Activated T-helper 17 cell treated with anti-CD3 and anti-CD28 coated beads, Interleukin-2, amount 50 U/mL, for 72 hours (primary cell): ENCODE results near the gene AKR1B1. TPM values are rescaled to one million over a fixed set of nuclear protein-coding genes. Genes with fewer than 3 reads are reported as not detected.

Experiments used
- ATAC-seq: fragments of 150-1000 bp; cut with Tn5 transposase; replicated peaks from 2 replicates; pipeline ENCODE4 v1.10.0; 2021; ENCODE audit warnings: mild to moderate bottlenecking, moderate library complexity
- H3K27ac Mint-ChIP-seq: one replicate; pipeline ENCODE4 v1.8.0; 2022; ENCODE audit warnings: mixed read lengths
- H3K27me3 Mint-ChIP-seq: one replicate; pipeline ENCODE4 v1.8.0; 2022; ENCODE audit warnings: mixed read lengths
- H3K36me3 Mint-ChIP-seq: one replicate; pipeline ENCODE4 v1.8.0; 2022; ENCODE audit warnings: low read depth, mild to moderate bottlenecking, mixed read lengths
- H3K4me1 Mint-ChIP-seq: one replicate; pipeline ENCODE4 v1.8.0; 2022; ENCODE audit warnings: mixed read lengths
- H3K4me3 Mint-ChIP-seq: one replicate; pipeline ENCODE4 v1.8.0; 2022; ENCODE audit warnings: mild to moderate bottlenecking, mixed read lengths
- H3K9me3 Mint-ChIP-seq: one replicate; pipeline ENCODE4 v1.8.0; 2022; ENCODE audit warnings: mixed read lengths
- total RNA-seq, 2 donors: library from RNA; stranded (reverse); gene quantifications; one replicate each; pipeline ENCODE4 v1.2.3, GENCODE V29; 2022

The AKR1B1 gene
- total RNA-seq, 2 donors from 2014 or later: 54.1 to 125 TPM

DNA sequence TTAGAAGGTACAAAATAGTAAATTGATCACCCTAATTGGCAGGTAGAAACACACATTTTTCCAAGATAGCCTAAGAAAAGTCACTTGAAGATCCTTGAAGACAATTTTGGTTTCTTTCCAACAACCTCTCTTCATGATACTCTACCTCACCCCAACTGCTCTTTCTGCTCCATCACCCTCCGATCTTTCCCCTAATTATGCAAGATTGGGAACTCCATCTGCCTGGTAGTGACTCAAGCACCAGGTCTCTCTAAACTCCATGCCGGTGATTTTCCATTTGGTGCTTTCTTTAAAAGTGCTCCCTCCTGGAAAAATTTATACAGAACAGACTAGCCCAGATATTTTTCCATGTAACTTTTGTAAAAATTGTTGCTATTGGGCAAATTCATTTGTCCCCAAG lies 1.1 kb upstream of the AKR1B1 start:
- H3K4me3 Mint-ChIP-seq: peak overlapping the region; percentile 90
- H3K27me3 Mint-ChIP-seq: no peaks in the 10 kb centered on the region
- H3K27ac Mint-ChIP-seq: peak overlapping the region; percentile 78
- ATAC-seq: no peak
- peaks cover 17% of the 10 kb centered on the region for H3K4me1 Mint-ChIP-seq
- H3K9me3 Mint-ChIP-seq: no peaks in the 10 kb centered on the region
- no peaks in the 10 kb centered on the region for H3K36me3 Mint-ChIP-seq

DNA sequence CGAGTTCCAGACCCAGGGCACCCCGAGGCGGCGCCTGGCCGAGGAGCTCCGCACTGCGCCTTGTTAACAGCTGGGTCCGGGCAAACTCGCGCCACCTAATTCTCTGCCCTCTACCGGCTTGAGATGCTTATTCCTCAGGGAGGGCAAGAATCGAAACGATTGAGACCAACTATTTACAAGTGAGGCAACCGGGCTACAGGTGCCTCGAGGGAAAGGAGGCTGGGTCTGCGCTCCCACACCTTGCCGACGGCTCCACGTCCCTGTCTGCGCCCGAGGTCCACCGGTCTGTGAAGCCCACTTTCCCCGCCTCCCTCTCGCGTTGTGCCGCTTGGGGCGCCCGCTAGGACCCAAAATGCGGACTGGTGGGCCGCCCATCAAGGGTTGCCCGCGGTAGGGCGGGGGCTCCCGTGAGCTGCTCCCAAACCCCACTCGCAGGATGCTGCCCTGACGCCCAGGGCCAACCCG lies 527 bp downstream of the AKR1B1 start:
- Mint-ChIP-seq H3K9me3 (no peaks in the 10 kb centered on the region), H3K27me3 (no peaks in the 10 kb centered on the region), H3K27ac (peak overlapping the region; percentile 79), H3K4me3 (peak overlapping the region; percentile 90), H3K4me1 (peaks cover 27% of the 10 kb centered on the region), H3K36me3 (peaks cover 1% of the 10 kb centered on the region)
- ATAC-seq: peak; percentile 52

DNA sequence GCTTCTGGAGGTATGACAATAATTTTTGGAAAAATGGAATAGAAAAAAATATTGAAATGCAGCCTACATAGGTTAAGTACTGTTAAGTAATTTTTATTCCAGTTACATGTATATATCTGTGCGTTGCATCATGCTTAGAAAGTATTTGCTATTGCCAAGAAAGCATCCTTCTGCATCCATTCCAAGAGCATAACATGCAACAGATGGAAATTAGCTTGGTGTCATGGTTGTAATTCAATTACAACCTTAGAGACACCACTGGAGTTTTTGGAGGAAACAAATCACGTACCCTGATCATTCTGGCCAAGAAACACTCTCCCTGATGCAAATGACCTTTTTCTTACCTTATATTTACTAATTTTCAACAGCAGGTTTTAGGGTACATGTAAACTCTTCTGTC lies 1.7 kb downstream of the AKR1B1 start:
- ATAC-seq: no peak
- Mint-ChIP-seq H3K4me1 (peaks cover 27% of the 10 kb centered on the region), H3K9me3 (no peaks in the 10 kb centered on the region), H3K27ac (peak overlapping the region; percentile 79), H3K4me3 (peak overlapping the region; percentile 90), H3K27me3 (no peaks in the 10 kb centered on the region), H3K36me3 (peaks cover 9% of the 10 kb centered on the region)

DNA sequence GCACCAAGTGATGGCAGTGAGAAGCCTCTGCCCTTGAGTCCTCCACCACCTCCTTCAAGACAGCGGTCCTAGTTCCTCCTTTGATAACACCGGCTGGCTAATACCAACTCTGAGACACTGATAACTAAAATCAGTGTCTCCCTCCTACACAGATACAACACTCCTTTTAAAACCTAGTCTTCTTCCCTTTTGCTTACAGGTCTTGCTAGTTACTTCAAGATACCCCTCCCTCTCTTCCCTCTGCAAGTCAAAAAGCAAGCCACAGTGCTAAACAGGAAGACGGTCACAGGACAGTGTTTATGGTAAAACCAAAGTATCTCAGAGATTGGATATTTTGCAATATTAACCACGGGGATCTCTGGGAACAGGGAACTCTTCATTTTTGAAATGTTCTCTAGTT lies 4.6 kb downstream of the AKR1B1 start:
- peak overlapping the region; percentile 63 for H3K27ac Mint-ChIP-seq
- H3K27me3 Mint-ChIP-seq: no peaks in the 10 kb centered on the region
- no peak for ATAC-seq
- H3K9me3 Mint-ChIP-seq: no peaks in the 10 kb centered on the region
- H3K36me3 Mint-ChIP-seq: peaks cover 36% of the 10 kb centered on the region
- H3K4me3 Mint-ChIP-seq: peak overlapping the region; percentile 32
- peaks cover 18% of the 10 kb centered on the region for H3K4me1 Mint-ChIP-seq

DNA sequence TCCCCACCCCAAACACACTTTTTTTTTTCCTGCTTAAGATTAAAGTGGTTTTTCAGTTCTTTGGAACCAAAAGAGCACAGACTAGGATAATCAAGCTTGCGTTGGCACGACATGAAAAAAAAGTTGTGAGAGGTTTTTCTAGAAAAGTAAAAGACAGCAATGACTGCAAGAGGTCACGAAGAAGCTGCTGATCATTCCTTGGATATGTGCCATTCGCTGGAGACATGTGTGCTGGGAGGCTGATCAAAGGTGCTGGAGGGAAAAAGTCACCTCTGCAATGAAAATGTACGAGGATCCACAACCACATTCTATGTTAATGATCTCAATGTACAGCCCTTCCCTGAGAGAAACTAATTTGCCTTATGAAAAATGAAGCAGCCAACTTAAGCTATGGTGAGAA lies 5.4 kb downstream of the AKR1B1 start:
- Mint-ChIP-seq H3K27me3 (no peaks in the 10 kb centered on the region), H3K9me3 (no peaks in the 10 kb centered on the region), H3K27ac (no peak overlapping the region), H3K36me3 (peaks cover 44% of the 10 kb centered on the region), H3K4me3 (no peak overlapping the region), H3K4me1 (peaks cover 18% of the 10 kb centered on the region)
- no peak for ATAC-seq

DNA sequence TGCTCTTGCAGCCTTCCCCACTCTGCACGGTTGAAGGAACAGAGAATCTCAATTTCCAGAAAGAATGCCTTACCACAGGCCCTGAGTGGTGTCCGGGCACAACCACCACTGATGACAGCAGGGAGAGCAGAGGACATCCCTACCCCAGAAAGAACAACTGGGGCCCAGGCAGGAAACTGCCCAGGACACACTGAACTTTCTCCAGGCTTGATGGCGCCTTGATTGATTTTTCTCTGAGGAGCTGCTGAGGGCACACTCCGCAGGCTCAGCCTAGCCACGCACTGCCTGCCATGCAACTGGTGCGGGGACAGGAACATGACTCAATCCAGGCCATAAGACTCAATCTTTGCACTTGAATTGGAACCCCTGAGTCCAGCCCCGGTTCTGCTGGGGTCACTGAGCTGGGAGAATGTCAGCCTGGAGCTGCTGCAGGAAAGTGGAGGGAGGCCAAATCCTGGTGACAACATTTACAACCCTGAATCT lies 5.9 kb downstream of the AKR1B1 start:
- Mint-ChIP-seq H3K27me3 (no peaks in the 10 kb centered on the region), H3K27ac (no peak overlapping the region), H3K9me3 (no peaks in the 10 kb centered on the region), H3K4me1 (peaks cover 18% of the 10 kb centered on the region), H3K36me3 (peaks cover 49% of the 10 kb centered on the region), H3K4me3 (no peak overlapping the region)
- no peak for ATAC-seq

DNA sequence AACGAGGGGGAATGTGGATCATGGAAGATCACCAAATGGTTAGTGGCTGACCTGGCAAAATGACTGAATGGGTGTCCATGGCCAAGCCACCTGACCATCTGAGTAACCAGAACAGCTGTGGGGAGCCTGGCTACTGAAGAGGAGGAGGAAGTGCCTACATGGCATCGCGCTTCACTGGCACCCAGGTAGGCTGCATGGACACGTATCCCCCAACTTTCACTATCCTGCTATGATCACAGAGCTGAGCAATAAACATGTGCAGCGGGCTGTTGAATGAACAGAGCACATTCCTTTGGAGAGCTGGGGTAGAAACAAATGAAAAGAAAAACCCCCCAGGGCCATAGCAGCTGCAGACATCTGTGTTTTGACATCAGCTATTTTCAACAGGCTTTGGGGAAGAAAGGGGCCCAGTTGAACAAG lies 6.5 kb downstream of the AKR1B1 start:
- peaks cover 14% of the 10 kb centered on the region for H3K4me1 Mint-ChIP-seq
- peaks cover 55% of the 10 kb centered on the region for H3K36me3 Mint-ChIP-seq
- no peak overlapping the region for H3K4me3 Mint-ChIP-seq
- H3K27me3 Mint-ChIP-seq: no peaks in the 10 kb centered on the region
- no peaks in the 10 kb centered on the region for H3K9me3 Mint-ChIP-seq
- no peak for ATAC-seq
- H3K27ac Mint-ChIP-seq: no peak overlapping the region

DNA sequence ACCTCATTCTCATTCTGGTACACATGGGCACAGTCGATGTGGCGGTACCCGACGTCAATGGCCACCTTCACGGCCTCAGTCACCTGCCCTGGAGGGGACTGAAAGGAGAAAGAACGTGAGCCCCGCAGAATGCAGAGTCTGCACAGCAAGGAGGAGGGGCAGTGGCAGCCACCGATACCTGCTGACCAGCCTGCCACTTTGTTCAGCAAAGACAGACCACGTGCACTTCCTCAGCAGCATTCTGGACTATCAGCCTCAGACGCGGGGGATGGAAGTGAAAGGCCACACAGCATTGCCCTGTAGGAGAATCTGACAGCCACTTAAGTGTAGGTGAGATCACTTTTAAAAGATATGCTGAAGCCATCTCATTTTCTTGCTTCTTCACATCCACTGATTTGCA lies 7.2 kb downstream of the AKR1B1 start:
- H3K27ac Mint-ChIP-seq: no peak overlapping the region
- H3K4me1 Mint-ChIP-seq: peaks cover 12% of the 10 kb centered on the region
- H3K27me3 Mint-ChIP-seq: no peaks in the 10 kb centered on the region
- no peaks in the 10 kb centered on the region for H3K9me3 Mint-ChIP-seq
- no peak overlapping the region for H3K4me3 Mint-ChIP-seq
- peaks cover 63% of the 10 kb centered on the region for H3K36me3 Mint-ChIP-seq
- no peak for ATAC-seq

DNA sequence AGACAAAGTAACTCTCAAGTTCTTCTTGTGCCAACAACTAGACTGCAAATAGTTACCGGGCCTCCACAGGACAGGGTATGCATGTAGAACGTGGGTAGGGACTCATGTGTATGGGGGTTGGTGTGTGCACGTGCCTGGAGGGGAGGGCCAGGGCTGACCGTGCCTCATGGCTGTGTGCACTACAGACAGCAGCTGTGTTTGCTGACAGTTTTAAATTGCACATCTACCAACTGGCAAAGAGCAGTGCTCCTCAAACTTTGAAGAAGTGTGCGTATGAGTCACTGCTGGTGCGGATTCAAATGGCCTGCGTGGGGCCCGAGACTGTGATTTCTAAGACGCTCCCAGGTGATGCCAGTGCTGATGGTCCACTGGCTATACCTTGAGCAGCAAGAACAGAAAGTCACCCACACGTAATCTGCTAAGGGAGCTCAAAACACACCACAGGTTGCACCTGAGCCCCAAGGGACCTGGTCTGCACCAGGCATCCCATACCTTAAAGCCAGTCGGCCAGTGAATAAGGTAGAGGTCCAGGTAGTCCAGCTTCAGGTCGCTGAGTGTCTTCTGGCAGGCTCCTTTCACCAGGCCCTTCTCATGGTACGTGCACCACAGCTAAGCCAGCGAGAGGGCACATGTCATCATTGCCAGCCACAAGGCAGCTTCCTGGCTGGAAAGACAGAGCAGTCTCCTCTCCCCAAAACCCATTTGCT lies 8.5 kb downstream of the AKR1B1 start:
- Mint-ChIP-seq H3K27me3 (no peaks in the 10 kb centered on the region), H3K4me1 (peaks cover 12% of the 10 kb centered on the region), H3K9me3 (no peaks in the 10 kb centered on the region), H3K27ac (no peak overlapping the region), H3K4me3 (no peak overlapping the region), H3K36me3 (peaks cover 73% of the 10 kb centered on the region)
- no peak for ATAC-seq

DNA sequence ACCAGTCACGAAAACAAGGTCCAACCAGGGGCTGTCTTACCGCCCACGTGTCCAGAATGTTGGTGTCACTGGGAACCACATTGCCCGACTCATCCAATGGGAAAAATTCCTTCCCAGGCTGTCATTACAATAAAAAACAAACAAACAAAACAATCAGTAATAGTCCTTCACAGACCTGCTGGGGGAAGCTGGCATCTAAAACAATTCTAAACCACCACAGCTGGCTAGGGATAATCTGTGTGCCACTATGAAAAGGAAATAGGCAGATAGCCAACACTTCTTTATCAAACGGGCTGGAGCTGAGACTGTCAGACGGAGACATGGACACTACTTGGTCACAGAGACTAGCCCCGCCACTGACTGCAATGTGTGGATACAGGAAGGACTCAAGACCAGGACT lies 9.2 kb downstream of the AKR1B1 start:
- ATAC-seq: no peak
- Mint-ChIP-seq H3K27ac (no peak overlapping the region), H3K36me3 (peaks cover 81% of the 10 kb centered on the region), H3K9me3 (no peaks in the 10 kb centered on the region), H3K27me3 (no peaks in the 10 kb centered on the region), H3K4me1 (peaks cover 7% of the 10 kb centered on the region), H3K4me3 (no peak overlapping the region)

DNA sequence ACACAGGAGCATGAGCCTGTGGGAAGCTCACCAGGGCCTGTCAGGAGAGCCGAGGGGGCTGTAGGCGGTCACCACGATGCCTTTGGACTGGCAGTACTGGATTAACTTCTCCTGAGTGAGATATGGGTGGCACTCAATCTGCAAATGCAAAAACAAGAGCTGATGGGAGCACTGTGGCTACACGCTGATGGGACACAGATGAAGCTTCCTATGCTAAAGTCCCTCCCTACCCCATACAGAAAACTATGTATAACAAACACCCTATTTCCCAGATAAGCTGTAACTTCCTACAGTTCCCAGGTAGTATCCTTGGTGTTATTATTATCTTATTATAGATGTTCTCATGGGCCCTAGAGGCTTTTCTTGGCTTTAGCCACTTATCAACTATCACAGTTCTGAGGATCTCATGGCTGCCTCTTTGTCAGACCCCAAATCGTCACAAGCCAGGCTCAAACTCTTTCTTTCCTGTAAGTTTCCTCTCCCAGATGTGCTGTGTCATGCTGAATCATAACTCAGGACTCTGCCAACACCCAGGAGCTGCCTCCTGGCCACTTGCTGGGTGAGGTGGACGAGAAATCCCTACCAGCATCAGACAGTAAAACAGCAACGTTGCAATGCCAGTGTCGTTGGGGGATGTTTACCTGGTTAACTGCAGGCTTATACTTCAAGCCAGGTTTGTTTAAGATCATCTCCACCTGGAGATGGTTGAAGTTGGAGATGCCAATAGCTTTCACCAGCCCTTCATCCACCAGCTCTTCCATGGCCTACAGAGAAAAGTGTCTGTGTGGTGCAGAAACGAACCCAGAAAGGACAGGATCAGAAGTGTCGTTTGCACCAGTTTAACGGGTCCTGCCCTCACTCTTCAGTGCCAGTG lies 10.3 kb downstream of the AKR1B1 start:
- Mint-ChIP-seq H3K27me3 (no peaks in the 10 kb centered on the region), H3K4me3 (no peak overlapping the region), H3K9me3 (no peaks in the 10 kb centered on the region), H3K4me1 (no peaks in the 10 kb centered on the region), H3K36me3 (peaks cover 92% of the 10 kb centered on the region), H3K27ac (no peak overlapping the region)
- ATAC-seq: no peak

DNA sequence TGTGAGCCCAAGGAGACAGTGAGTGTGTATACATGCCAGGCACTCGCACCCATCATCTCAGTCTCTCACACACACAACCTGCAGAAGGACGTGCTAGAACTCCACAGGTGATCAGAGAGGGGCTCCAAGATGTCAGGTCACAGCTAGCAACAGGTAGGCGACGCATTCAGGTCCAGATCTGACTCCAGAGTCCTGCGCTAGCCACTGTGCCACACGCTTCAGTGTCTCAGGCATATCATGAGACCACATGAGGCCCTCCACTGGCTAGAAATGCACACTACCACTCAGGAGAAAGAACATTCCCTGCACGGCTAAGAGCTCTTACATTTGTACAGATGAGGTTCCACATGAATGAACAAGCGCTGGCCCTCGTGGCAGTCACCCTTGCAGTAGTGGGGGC lies 11.5 kb downstream of the AKR1B1 start:
- Mint-ChIP-seq H3K27me3 (no peaks in the 10 kb centered on the region), H3K27ac (no peak overlapping the region), H3K4me1 (no peaks in the 10 kb centered on the region), H3K9me3 (no peaks in the 10 kb centered on the region), H3K36me3 (peaks cover 97% of the 10 kb centered on the region), H3K4me3 (no peak overlapping the region)
- no peak for ATAC-seq

DNA sequence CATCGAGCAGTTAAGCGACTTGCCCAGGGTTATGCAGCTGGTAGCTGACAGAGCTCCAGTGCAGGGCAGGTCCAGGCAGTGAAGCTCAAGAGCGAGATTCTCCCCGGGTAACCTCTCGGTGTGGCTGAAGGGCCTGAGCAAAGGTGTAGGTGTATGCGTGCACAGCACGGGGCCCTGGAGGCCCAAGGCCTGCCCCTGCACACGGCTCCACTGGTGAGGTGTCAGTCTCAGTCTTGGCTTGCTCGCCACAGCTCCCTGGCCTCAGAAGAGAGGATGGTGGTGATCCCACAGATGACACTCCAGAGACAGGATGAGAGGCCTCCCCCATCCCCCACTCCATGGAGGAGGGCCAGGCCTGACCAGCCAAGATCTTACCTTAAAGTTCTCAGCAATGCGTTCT lies 12.0 kb downstream of the AKR1B1 start:
- H3K27me3 Mint-ChIP-seq: no peaks in the 10 kb centered on the region
- H3K9me3 Mint-ChIP-seq: no peaks in the 10 kb centered on the region

DNA sequence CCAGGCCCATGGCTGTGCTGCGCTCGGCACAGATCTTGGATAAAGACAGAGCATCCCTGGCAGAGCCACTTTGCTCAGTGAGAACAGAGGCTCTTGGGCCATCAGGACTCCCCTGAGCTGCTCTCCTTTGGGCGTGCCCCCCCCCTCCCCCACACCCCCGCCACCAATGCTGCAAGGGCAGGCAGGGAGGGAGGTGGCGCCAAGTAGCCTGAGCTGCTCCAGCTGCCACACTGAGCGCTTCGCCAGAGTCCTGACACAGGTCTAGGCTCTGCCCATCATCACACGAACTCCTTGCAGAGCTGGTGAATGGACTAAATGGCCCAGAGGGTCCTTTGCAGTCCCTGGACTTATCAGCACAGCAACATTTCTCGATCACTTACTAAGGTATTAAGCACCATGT lies 12.5 kb downstream of the AKR1B1 start:
- Mint-ChIP-seq H3K9me3 (no peaks in the 10 kb centered on the region), H3K27me3 (no peaks in the 10 kb centered on the region), H3K4me3 (no peak overlapping the region), H3K27ac (no peak overlapping the region), H3K4me1 (no peaks in the 10 kb centered on the region), H3K36me3 (peaks cover 97% of the 10 kb centered on the region)
- no peak for ATAC-seq

More for the DNA sequence above, 12.0 kb downstream of the AKR1B1 start:
- Mint-ChIP-seq H3K27ac (no peak overlapping the region), H3K4me1 (no peaks in the 10 kb centered on the region), H3K4me3 (no peak overlapping the region), H3K36me3 (peaks cover 97% of the 10 kb centered on the region)
- no peak for ATAC-seq

DNA sequence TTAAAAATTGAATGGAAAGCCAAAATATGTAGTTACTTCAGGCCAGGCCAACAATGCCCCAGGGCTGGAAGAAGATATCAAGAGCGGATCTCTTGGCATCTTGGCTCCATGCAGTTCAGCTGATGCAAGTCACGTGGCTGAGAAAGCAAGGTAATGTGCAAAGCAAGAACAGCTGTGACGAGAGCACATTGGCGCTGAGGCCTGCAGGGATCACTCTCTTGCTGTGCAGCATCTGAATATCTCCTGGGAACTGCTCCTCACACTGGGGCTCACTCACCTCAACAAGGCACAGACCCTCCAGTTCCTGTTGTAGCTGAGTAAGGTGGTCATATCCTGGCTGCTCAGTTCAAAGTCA lies 14.0 kb downstream of the AKR1B1 start:
- Mint-ChIP-seq H3K9me3 (no peaks in the 10 kb centered on the region), H3K4me1 (no peaks in the 10 kb centered on the region), H3K27me3 (no peaks in the 10 kb centered on the region), H3K4me3 (no peak overlapping the region), H3K36me3 (peaks cover 98% of the 10 kb centered on the region), H3K27ac (no peak overlapping the region)
- no peak for ATAC-seq
